ENCODE data around the gene SLC6A18.

Gene SLC6A18

GRCh38 chr5:1240496-1241260, 15.5 kb downstream of the SLC6A18 start:
- no peak for DNase-seq

GRCh38 chr5:1241509-1242080, 16.4 kb downstream of the SLC6A18 start:
- no peak for DNase-seq

GRCh38 chr5:1242733-1243486, 17.7 kb downstream of the SLC6A18 start:
- DNase-seq, result no peak

GRCh38 chr5:1243487-1244130, 18.4 kb downstream of the SLC6A18 start:
- DNase-seq, result no peak

- DNase-seq, result no peak
Measured at GRCh38 chr5:1244255-1244654, 19.1 kb downstream of the SLC6A18 start.

- no peak for DNase-seq
Measured at GRCh38 chr5:1244976-1245375, 19.8 kb downstream of the SLC6A18 start.

GRCh38 chr5:1245905-1246576, 20.9 kb downstream of the SLC6A18 start:
- no peak for DNase-seq

GRCh38 chr5:1246711-1247431, 21.7 kb downstream of the SLC6A18 start:
- DNase-seq, result no peak

GRCh38 chr5:1247811-1248210, 22.6 kb downstream of the SLC6A18 start:
- DNase-seq, result peak; percentile 36

- DNase-seq, result no peak
Measured at GRCh38 chr5:1249366-1250280, 24.4 kb downstream of the SLC6A18 start.

- no peak for DNase-seq
Measured at GRCh38 chr5:1251678-1252580, 26.7 kb downstream of the SLC6A18 start.

GRCh38 chr5:1252681-1253080, 27.5 kb downstream of the SLC6A18 start:
- DNase-seq, result no peak

GRCh38 chr5:1253456-1254105, 28.4 kb downstream of the SLC6A18 start:
- DNase-seq, result no peak

GRCh38 chr5:1254196-1254595, 29.0 kb downstream of the SLC6A18 start:
- DNase-seq, result no peak

GRCh38 chr5:1255081-1255561, 29.9 kb downstream of the SLC6A18 start:
- peak; percentile 89 for DNase-seq

- DNase-seq, result no peak
Measured at GRCh38 chr5:1256776-1257175, 31.6 kb downstream of the SLC6A18 start.

GRCh38 chr5:1257363-1257762, 32.2 kb downstream of the SLC6A18 start:
- DNase-seq, result no peak

- DNase-seq, result no peak
Measured at GRCh38 chr5:1257841-1258240, 32.7 kb downstream of the SLC6A18 start.

GRCh38 chr5:1259806-1260480, 34.8 kb downstream of the SLC6A18 start:
- no peak for DNase-seq
